Measurements from ENCODE around the gene NAA50.

NAA50 gene

DNA sequence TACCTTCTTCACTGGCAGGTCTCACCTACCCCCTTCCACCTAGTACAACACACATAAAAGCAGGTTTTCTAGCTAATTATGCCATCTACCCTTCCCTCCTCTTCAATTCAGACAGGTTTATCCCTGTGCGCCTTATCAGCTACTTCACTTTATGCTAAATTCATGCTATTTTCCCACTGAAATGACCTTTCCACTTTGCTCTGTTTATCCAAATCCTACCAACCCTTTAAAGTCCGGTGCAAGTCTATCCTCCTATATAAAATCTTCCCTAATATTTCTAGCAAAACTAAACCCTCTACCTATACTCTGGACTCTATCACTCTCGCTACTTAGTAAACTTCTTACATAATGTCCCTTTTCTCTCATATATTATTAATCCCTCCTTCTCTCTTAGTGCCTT lies 55.6 kb downstream of the NAA50 start:
- no peak for DNase-seq (ENCODE audit: low read depth in 4 of 4, low spot score in 1 of 4)

DNA sequence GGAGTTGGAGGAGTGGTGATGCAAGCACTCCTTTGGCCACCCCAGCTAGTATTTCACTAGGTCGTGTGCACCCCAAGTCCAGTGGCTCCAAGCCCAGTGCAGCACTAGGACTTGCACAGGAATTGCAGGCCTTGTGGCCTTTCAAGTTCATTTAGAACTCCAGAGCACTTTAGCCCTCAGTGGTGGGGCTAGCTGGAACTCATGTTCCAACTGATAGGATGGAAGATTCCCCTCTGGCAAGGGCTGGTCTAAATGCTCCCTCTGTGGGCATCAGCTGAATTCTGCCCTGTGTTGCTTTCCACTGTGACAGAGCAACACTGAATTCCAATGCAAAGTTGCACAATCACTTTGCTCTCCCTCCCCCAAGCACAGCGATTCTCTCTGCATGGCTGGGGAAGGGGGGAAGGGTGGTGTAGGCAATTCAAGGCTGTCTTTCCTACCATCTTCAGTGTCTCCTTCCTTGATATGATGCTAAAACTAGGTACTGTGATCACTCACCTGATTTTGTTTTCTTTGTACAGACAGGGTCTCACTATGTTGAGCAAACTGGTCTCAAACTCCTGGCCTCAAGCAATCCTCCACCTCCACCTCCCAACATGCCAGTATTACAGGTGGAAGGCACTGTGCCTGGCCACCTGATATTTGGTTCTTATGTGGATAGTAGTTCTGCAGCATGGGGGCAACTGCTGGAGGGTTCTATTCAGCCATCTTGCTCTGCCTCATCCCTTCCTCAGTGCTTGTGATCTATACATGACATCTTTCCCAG lies 59.9 kb downstream of the NAA50 start:
- DNase-seq (ENCODE audit: low read depth in 4 of 4, low spot score in 1 of 4), result no peak

DNA sequence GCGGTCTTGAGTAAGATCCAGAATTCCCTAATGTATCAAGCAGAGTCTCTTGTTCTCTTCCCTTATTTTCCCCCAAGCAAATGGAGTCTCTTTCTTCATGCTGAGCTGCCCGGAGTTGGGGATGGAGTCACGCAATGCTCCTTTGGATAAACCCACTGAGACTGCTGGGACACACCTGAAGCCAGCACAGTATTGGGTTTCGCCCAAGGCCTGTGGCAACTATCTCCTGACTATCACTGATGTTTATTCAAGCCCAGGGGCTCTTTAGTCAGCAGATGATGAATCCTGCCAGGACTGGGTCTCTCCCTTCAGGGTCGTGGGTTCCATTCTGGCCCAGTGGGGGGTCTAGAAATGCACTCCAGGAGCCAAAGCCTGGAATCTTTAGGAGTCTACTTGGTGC lies 60.9 kb downstream of the NAA50 start:
- DNase-seq (ENCODE audit: low read depth in 4 of 4, low spot score in 1 of 4), result no peak

DNA sequence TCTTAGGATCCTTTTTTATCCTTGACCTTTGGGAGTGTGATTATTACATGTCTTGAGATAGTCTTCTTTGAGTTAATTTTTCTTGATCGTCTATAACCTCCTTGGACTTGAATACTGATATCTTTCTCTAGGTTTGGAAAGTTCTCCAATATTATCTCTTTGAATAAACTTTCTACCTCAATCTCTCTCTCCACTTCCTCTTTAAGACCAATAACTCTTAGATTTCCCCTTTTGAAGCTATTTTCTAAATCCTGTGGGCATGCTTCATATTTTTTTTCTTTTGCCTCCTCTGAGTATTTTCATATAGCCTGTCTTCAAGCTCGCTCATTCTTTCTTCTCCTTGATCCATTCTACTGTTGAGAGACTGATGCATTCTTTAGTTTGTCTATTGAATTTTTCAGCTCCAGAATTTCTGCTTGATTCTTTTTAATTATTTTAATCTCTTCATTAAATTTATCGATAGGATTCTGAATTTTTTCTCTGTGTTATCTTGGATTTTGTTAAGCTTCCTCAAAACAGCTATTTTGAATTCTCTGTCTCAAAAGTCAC lies 61.7 kb downstream of the NAA50 start:
- no peak for DNase-seq (ENCODE audit: low read depth in 4 of 4, low spot score in 1 of 4)

DNA sequence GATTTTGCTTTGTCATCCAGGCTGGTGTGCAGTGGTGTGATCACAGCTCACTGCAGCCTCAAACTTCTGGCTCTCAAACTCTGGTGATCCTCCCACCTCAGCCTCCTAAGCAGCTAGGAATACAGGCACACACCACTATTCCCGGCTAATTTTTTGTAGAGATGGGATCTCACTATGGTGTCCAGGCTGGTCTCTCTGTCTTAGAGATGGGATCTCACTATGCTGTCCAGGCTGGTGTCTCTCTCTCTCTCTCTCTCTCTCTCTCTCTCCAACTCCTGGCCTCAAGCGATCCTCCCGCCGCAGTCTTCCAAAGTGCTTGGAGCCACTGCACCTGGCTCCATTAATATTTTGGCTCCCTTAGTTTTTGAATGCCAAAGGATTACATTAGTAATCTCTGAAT lies 67.3 kb downstream of the NAA50 start:
- no peak for DNase-seq (ENCODE audit: low read depth in 4 of 4, low spot score in 1 of 4)

DNA sequence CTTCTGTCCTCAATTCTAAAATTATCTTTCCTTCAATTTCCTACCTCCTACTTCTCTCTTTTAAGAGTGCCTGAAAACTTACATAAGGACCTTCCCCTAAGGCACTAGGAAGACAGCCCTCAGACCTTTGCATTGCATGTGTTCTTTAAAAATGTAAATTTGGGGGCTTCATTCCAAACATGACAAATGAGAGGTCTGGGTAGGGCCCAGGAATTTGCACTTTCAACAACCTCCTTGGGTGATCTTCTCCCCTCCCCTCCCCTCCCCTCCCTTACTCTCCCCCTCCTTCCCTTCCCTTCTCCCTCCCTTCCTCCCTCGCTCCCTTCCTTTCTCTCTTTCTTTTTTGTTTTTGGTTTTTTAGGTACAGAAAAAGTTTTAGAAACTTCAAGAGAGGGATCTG lies 68.3 kb downstream of the NAA50 start:
- no peak for DNase-seq (ENCODE audit: low read depth in 4 of 4, low spot score in 1 of 4)

DNA sequence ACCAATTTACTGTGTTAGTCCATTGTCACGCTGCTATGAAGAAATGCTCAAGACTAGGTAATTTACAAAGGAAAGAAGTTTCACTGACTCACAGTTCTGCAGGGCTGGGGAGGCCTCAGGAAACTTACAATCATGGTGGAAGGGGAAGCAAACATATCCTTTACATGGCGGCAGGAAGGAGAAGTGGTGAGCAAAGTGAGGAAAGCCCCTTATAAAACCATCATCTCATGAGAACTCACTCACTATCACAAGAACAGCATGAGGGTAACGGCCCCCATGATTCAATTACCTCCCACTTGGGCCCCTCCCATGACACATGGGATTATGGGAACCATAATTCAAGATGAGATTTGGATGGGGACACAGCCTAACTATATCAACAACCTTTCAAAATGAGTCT lies 69.8 kb downstream of the NAA50 start:
- DNase-seq (ENCODE audit: low read depth in 4 of 4, low spot score in 1 of 4), result no peak

DNA sequence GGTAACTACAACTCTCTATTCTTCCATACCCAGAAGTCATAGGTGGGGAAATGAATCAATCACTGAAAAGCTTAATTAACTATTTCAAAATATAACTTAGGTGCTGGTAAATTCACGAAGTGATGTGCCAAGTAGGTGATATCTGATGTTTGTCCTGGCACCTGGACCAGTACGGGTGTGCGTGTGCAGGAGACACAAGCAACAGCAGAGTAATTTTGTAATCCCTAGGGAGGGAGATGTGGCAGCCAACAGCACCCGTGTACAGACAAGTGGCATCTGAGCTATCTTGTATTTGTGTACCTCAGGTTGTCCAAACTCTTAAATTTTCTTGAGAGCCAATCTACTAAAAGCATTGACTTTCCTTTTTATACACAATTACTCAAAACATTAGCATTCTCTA lies 72.5 kb downstream of the NAA50 start:
- no peak for DNase-seq (ENCODE audit: low read depth in 4 of 4, low spot score in 1 of 4)

DNA sequence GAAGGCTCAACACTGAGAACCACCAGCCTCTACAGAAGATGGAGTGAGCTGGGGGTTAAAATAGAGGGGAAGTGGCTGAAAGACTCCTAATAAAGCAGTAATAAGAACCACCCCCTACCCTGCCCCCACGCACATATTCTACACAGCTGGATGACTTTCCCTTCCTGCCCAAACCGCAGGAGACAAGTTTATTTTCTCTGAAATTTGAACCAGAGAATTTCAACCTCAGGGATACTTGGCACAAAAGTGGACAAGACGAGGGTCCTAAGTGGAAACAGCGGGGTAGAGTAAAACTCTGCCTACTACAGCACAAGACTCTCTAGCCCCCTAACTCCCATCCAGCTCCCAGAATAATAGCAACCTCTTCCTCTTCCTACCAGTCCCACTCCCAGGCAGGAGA lies 78.0 kb downstream of the NAA50 start:
- no peak for DNase-seq (ENCODE audit: low read depth in 4 of 4, low spot score in 1 of 4)
